GM21576 (cell line): ENCODE results near the gene GPC5.
"Not testable (repeated sequence)": the region's sequence is repeated elsewhere in the genome, so short reads cannot be mapped to it uniquely, and the experiment has no call there.

Experiments used
- ATAC-seq: cut with Tn5 transposase; IDR thresholded peaks from one replicate; pipeline ENCODE4 v1.9.1; 2021; ENCODE audit warnings: mild to moderate bottlenecking, moderate library complexity; ENCODE audit not compliant: unreplicated experiment

GPC5 gene

DNA sequence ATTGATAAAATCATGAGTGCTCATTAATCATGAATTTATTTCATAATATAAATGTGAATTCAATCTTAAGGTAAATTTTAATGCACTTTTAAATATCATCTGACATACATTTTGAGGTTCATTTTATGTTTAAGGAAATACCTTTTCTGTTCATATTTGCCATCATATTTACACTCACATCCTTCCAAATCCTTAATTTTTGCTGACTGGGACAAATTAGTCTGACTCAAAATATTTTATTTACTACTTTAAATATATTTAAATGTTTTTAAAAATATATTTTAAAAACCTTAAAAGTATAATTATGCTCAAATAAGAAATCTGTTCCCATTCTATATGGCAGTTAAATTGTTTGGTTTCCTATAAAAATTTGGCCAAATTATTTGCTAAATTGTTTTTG, 438.1 kb downstream of the GPC5 start:
- no peak for ATAC-seq

DNA sequence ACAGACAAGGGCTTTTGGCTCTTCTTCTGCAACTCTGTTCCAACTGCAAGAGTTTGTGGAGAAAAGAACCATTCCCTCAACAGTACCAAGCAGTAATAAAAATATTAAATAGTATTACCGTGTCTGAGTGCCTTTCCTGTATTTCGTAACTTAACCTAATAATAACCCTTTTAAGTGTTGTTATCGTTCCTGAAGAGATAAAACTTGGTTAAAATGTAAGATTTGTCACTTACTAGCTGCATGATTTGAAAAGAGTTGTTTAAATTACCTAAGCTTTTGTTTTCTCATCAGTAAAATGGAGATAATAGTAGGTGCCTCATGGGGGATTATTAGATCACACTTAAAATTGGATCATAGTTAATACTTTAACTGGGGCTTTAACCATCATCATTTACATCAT, 447.2 kb downstream of the GPC5 start:
- no peak for ATAC-seq

DNA sequence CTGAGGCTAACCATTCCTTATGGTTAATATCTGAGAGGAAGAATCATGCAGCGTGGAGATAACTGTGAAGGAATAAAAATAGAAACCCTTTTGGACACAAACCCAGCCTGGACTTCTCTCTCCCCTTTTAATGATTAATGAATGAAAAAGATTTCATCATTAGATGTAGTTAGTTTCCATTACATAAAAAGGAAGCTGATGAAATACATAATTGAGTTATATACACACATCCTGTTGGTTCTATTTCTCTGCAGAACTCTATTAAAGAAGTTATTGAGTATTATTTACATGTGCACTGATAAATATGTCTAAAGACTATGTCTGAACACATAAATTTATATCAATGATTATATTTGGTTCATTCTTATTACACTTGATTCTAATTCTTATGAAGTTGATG, 465.3 kb downstream of the GPC5 start:
- ATAC-seq = no peak

DNA sequence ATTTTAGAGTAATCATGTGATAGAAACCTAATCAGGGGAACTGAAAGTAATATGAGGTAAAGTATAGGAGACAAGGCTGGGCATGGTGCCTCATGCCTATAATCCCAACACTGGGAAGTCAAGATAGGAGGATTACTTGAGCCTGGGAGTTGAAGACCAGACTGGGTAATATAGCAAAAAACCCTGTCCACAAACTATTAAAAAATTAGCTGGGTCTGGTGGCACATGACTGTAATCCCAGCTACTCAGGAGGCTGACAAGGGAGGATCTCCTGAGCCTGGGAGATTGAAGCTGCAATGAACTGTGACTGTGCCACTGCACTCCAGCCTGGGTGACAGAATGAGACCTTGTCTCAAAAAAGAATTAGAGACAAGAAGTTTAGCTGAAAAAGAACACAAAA, 469.9 kb downstream of the GPC5 start:
- ATAC-seq = no peak

- no peak for ATAC-seq
Measured at GRCh38 chr13:91878491-91878890, 480.1 kb downstream of the GPC5 start.

DNA sequence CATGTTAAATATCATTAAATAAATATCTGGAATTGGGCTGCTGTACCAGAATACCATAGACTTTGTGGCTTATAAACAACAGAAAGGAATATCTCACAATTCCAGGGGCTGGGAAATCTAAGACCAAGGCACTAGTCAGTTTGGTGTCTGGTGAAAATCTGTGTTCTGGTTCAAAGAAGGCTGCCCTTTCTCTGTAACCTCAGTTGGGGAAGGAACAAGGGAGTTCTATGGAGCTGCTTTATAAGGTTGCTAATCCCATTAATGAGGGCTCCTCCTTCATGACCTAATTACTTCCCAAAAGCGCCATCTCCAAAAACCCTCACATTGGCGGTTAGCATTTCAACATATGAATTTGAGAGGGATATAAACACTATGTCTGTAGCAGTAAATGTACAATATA, 480.9 kb downstream of the GPC5 start:
- ATAC-seq = no peak

GRCh38 chr13:91882918-91883317, 484.5 kb downstream of the GPC5 start:
- no peak for ATAC-seq

DNA sequence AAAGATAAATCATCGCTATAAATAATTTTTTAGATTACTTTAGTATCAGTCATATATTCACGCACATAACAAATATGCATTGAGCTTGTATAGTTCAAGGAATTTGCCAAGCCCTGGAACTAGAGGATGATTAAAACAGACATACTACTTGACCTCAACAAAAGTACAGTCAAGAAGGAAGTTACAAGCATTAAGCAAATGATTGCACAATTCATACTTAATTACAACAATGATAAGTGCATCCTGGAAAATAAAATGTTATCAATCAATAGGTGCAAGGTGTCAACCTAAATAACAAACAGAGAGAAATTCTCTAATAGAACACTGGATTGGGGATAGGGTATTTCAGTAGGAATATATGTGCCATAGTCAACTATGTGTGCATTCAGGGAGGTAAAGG, 491.2 kb downstream of the GPC5 start:
- ATAC-seq = no peak

- ATAC-seq = no peak
Measured at GRCh38 chr13:91891141-91891540, 492.7 kb downstream of the GPC5 start.

DNA sequence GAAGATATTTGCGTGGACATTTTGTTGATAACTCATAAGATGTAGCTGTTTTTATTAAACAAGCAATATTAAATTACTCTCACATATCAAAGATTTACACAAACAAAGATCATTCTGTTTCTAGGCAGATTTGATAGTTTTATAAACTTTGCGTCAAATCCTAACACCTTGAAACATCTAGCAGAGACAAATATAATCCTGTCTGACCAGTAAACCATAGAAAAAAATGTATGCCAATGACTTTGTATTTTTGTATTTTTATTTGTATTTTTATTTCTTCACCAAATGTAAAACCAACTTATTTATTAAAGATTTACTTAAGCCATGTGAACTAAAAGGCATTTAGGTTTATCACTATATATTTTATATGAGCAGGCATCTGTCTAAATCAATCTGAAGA, 494.6 kb downstream of the GPC5 start:
- ATAC-seq = no peak

DNA sequence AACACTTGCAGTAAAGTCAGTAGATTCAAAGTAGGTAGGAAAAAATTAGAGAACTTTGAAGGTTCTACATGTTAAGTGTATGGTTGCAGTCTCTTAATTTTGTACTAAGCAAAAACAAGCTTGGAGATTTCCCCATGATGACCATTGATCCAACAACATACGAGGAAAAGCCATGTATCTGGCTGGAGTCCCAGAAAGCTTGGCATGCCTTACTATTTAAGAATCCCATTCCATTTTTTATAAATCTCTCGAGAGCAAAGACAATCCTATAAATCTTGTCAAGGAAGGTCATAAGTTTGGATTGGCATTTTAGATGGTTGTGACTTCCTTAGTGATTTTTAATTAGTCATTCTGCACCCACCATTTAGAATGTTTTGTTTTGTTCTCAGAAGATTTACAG, 495.9 kb downstream of the GPC5 start:
- ATAC-seq = no peak

- no peak for ATAC-seq
Measured at GRCh38 chr13:91896547-91896946, 498.1 kb downstream of the GPC5 start.

GRCh38 chr13:91898986-91899385, 500.6 kb downstream of the GPC5 start:
- not testable (repeated sequence) for ATAC-seq

DNA sequence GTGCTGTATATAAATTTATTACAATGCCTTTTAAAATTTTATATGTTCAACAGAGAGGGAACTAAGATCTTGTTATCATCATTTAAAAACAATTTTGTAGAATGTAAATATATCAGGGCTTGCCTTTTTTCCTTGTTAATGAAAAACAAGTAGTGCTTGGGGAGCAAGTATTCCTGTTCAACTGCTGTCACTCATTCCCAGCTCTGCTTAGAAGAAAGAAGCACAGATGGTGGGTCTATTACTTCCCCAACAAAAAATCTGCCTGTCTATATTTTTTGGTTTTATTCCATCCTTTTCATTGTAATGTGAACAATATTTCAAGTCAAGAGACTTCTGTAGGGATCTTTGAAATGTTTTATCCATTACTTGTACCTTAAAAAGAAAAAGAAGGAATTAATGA, 503.9 kb downstream of the GPC5 start:
- ATAC-seq = no peak

GRCh38 chr13:91904005-91904404, 505.6 kb downstream of the GPC5 start:
- peak; percentile 81 for ATAC-seq

DNA sequence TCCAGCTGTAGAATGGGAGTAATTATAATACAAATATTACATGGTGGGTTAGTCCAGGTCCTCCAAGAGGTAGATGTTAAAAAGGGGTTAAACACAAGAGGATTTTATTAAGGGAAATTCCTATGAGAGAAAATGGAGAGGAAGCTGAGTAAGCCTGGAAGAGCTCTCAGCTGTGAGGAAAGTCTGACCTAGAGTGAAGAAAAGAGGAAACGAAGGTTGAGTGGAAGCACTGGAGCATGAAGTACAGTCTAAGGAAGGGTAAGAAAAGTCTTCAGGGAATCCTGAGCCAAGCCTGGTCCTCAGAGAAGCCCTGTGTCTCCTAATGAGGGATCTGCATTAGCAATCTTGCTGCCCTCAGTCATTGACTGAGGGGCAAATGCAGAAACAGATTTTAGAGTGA, 506.2 kb downstream of the GPC5 start:
- no peak for ATAC-seq

GRCh38 chr13:91907398-91907797, 509.0 kb downstream of the GPC5 start:
- no peak for ATAC-seq

- no peak for ATAC-seq
Measured at GRCh38 chr13:91909617-91910016, 511.2 kb downstream of the GPC5 start.

- no peak for ATAC-seq
Measured at GRCh38 chr13:91922969-91923592, 524.7 kb downstream of the GPC5 start.

DNA sequence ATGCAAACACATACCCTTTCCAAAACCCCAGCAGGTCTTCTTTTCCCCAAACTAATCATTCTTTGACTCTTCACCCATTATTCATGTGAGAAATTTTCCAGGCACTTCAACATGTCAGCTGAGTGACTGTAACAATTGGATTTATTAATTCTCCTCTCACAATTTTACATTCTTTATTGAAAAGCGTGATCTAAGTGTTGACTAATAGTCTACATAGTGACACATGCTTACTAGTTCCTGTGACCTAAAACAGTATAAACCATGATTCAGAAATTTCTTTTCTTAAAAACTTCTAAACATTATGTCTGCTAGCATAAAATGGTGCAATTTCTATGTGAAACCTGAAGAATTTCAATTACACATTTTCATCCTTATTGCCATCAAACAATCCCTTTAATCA, 532.3 kb downstream of the GPC5 start:
- ATAC-seq = no peak

DNA sequence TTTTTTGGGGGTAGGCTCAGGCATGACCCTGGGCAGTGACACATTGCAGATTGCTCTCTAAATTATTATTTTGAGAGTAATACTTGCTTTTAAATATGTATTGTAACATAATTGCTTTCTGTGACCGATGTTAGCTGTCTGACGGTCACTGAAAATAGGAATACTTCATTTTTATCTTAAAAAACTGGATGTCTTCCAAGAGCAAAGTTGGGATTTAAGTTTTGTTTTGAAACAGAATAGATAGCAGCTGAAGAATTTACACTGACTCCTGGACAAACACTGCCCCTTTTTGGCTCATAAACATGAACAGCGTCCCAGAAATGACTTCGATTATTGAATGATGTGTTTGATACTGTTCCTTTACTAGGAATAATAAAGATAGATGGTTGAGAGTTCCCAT, 535.9 kb downstream of the GPC5 start:
- no peak for ATAC-seq

DNA sequence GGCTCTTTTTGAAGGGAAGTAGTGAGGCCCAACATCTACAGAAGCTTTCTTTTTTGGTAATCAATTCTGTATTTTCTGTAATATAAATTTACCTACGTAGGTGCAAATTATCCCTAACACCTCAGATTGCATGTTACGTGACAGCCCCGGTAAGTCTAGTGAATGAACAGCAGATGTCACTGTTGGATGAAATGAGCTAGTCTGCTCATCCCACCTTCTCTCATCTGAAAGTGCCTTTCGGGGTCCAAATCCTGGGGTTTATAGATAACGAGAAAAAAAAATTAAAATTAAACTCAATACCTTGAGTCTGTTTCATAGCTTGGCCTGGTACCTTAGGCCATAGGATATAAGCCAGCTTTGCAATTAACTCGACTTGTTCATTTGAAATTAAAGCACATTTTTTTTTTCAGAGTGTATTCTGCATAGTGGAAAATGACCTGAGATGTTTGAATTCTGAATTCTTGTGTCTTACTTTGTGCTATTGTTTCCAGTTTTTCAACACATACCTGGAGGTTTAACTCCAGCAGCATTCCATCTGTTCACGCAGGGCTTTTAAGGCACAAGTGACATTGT, 548.2 kb downstream of the GPC5 start:
- ATAC-seq = no peak

GRCh38 chr13:91948736-91949135, 550.3 kb downstream of the GPC5 start:
- ATAC-seq = no peak
